Inferior parietal cortex (tissue), 1 donor: Measurements from ENCODE around the gene GPR15LG.

Source experiments
- DNase-seq: peaks from one replicate; pipeline ENCODE4 v3.0.0-alpha.2; 2016; ENCODE audit errors: extremely low spot score

The GPR15LG gene

GRCh38 chr10:84214612-84215235, 41.1 kb downstream of the GPR15LG start:
- no peak for DNase-seq

- DNase-seq: no peak
These were observed 43.2 kb downstream of the GPR15LG start for GRCh38 chr10:84216834-84217233.

- DNase-seq: no peak
These were observed 44.1 kb downstream of the GPR15LG start for GRCh38 chr10:84217746-84218145.

GRCh38 chr10:84221916-84222315, 48.3 kb downstream of the GPR15LG start:
- no peak for DNase-seq

- no peak for DNase-seq
These were observed 50.9 kb downstream of the GPR15LG start for GRCh38 chr10:84224411-84225028.

- peak; percentile 5 for DNase-seq
These were observed 52.0 kb downstream of the GPR15LG start, which contains the start of gene LRIT2 for GRCh38 chr10:84225427-84226173. Gene LRIT2 (minus strand): TSS chr10:84225544. CDS start chr10:84225520, 24 bp downstream.

- no peak for DNase-seq
These were observed 53.0 kb downstream of the GPR15LG start for GRCh38 chr10:84226616-84227015.

GRCh38 chr10:84227810-84228209, 54.2 kb downstream of the GPR15LG start:
- no peak for DNase-seq

GRCh38 chr10:84230359-84230758, 56.8 kb downstream of the GPR15LG start:
- no peak for DNase-seq

- no peak for DNase-seq
These were observed 58.8 kb downstream of the GPR15LG start for GRCh38 chr10:84232376-84232775.

GRCh38 chr10:84233940-84234339, 60.3 kb downstream of the GPR15LG start:
- DNase-seq: no peak

GRCh38 chr10:84234479-84234878, 60.9 kb downstream of the GPR15LG start:
- no peak for DNase-seq
